HL-60 (cell line): ENCODE results near the gene SLC9B1.

Experiments used
- DNase-seq, 2 experiments: peaks; one replicate each; pipeline ENCODE4 v3.0.0-alpha.2; 2010 to 2020; ENCODE audit warnings: low read depth in 1 of 2, low spot score in 1 of 2
- H3K27ac ChIP-seq: fragments of 250-450 bp; sonication (Bioruptor Pico); replicated peaks from 2 replicates; pipeline ENCODE4 v1.5.1; 2020; ENCODE audit warnings: mild to moderate bottlenecking, moderate library complexity
- H3K27me3 ChIP-seq: fragments of 250-450 bp; sonication (Bioruptor Pico); 2 replicates; pipeline ENCODE4 v1.5.1; 2021; ENCODE audit warnings: mild to moderate bottlenecking, moderate library complexity; ENCODE audit not compliant: insufficient read depth, poor library complexity, severe bottlenecking
- H3K4me3 ChIP-seq: replicated peaks from 2 replicates; pipeline ENCODE4 v1.5.1; 2011; ENCODE audit warnings: mild to moderate bottlenecking, control low read depth, low read length; ENCODE audit not compliant: insufficient read depth
- CTCF ChIP-seq: IDR thresholded peaks from one replicate; pipeline ENCODE4 v1.5.1; 2011; ENCODE audit warnings: low read length, control low read depth, inconsistent platforms; ENCODE audit not compliant: insufficient read depth
- GABPA ChIP-seq: IDR thresholded peaks from 2 replicates; pipeline ENCODE4 v1.6.1; 2012; ENCODE audit warnings: low read depth
- POLR2AphosphoS5 ChIP-seq: IDR thresholded peaks from 2 replicates; pipeline ENCODE4 v1.6.1; 2012; ENCODE audit warnings: low read depth
- REST ChIP-seq: IDR thresholded peaks from 2 replicates; pipeline ENCODE4 v1.6.1; 2012; ENCODE audit warnings: low read depth; ENCODE audit not compliant: insufficient replicate concordance
- SPI1 ChIP-seq: IDR thresholded peaks from 2 replicates; pipeline ENCODE4 v1.6.1; 2012; ENCODE audit warnings: low read depth, mild to moderate bottlenecking, borderline replicate concordance
- long read RNA-seq: library from polyadenylated mRNA; unstranded; transcript quantifications from one replicate; pipeline ENCODE4 v2.0.0, GENCODE V29; 2020

SLC9B1 gene
- long read RNA-seq, partial matches to known transcripts: 0 of 8 reads
- long read RNA-seq, other reads (novel, unspliced or antisense): 8 of 8 reads

- H3K4me3 ChIP-seq: peak within 1 kb of the TSS; percentile 57
- no peak for TF ChIP-seq REST
- TF ChIP-seq SPI1: 0 out of 2 replicates have a peak, but pooled peaks have one; percentile 45
- TF ChIP-seq GABPA: no peak
- peak; percentile 93 for TF ChIP-seq POLR2AphosphoS5
- peak; percentile 84 to 95 for DNase-seq
- H3K27me3 ChIP-seq: no peaks in the 10 kb centered on the region
- peak within 1 kb of the TSS; percentile 68 for H3K27ac ChIP-seq
Measured at GRCh38 chr4:103019308-103020124, at the start of gene SLC9B1. SLC9B1 (minus strand) TSS chr4:103019705; CDS start chr4:102991711, 27,994 bp downstream.

GRCh38 chr4:103067841-103068547, 48.5 kb upstream of the SLC9B1 start:
- no peaks in the 10 kb centered on the region for H3K27me3 ChIP-seq
- DNase-seq: no peak
- no peak overlapping the region for H3K27ac ChIP-seq
- no peak overlapping the region for H3K4me3 ChIP-seq
- no peak for TF ChIP-seq POLR2AphosphoS5
- TF ChIP-seq CTCF: no peak
- TF ChIP-seq GABPA: no peak
- TF ChIP-seq SPI1: no peak
- no peak for TF ChIP-seq REST

GRCh38 chr4:103060453-103061148, 41.1 kb upstream of the SLC9B1 start:
- H3K27ac ChIP-seq: no peak overlapping the region
- H3K27me3 ChIP-seq: no peaks in the 10 kb centered on the region
- TF ChIP-seq POLR2AphosphoS5 (no peak), REST (no peak), GABPA (no peak), SPI1 (no peak), CTCF (no peak)
- no peak for DNase-seq
- no peak overlapping the region for H3K4me3 ChIP-seq
